HepG2 (cell line): ENCODE measurements around the gene DPH1. TPM values are rescaled to one million over a fixed set of nuclear protein-coding genes. Genes with fewer than 3 reads are reported as not detected.

Experiments
- AGO1 ChIP-seq: fragments of 200-400 bp; formaldehyde crosslinking; IDR thresholded peaks from 2 replicates; pipeline ENCODE4 v1.6.1; 2017; ENCODE audit warnings: mild to moderate bottlenecking, low read depth, low read length, moderate library complexity; ENCODE audit not compliant: poor library complexity, severe bottlenecking
- CHD4 ChIP-seq: fragments of 200-600 bp; sonication (generic); IDR thresholded peaks from 2 replicates; pipeline ENCODE4 v1.7.0; 2017; ENCODE audit warnings: mild to moderate bottlenecking, low read length, borderline replicate concordance
- E2F2 ChIP-seq: sonication (generic); formaldehyde crosslinking; IDR thresholded peaks from 2 replicates; pipeline ENCODE4 v1.4.0; 2020; ENCODE audit warnings: missing genetic modification reagents, borderline replicate concordance
- ETS1 ChIP-seq: sonication (generic); formaldehyde crosslinking; IDR thresholded peaks from 2 replicates; pipeline ENCODE4 v1.4.0; 2020; ENCODE audit warnings: missing genetic modification reagents
- HOXA3 ChIP-seq: sonication (generic); formaldehyde crosslinking; IDR thresholded peaks from 2 replicates; pipeline ENCODE4 v1.5.0; 2020; ENCODE audit warnings: missing genetic modification reagents
- KLF9 ChIP-seq: IDR thresholded peaks from 2 replicates; pipeline ENCODE4 v1.6.1; 2016; ENCODE audit warnings: low read depth
- MBNL3 ChIP-seq: fragments of 250-450 bp; sonication (Bioruptor Pico); conservative IDR thresholded peaks from 2 replicates; pipeline ENCODE4 v1.8.0; 2022; ENCODE audit warnings: mild to moderate bottlenecking, inconsistent platforms
- MEF2D ChIP-seq: sonication (generic); formaldehyde crosslinking; IDR thresholded peaks from 2 replicates; pipeline ENCODE4 v1.5.1; 2020; ENCODE audit warnings: mild to moderate bottlenecking, missing genetic modification reagents
- NR2F2 ChIP-seq: IDR thresholded peaks from 2 replicates; pipeline ENCODE4 v1.6.1; 2012; ENCODE audit warnings: low read depth, inconsistent platforms, borderline replicate concordance
- PHB2 ChIP-seq: fragments of 450-650 bp; IDR thresholded peaks from 2 replicates; pipeline ENCODE4 v1.6.1; 2018; ENCODE audit not compliant: partially characterized antibody
- PTBP1 ChIP-seq: fragments of 200-400 bp; formaldehyde crosslinking; IDR thresholded peaks from 2 replicates; pipeline ENCODE4 v1.6.1; 2018; ENCODE audit warnings: low read length, low read depth; ENCODE audit not compliant: poor library complexity, severe bottlenecking
- TBP ChIP-seq: sonication (generic); formaldehyde crosslinking; IDR thresholded peaks from 2 replicates; pipeline ENCODE4 v1.5.0; 2020; ENCODE audit warnings: missing genetic modification reagents
- ZFAT ChIP-seq: sonication (generic); formaldehyde crosslinking; conservative IDR thresholded peaks from 2 replicates; pipeline ENCODE4 v1.8.1; 2023; ENCODE audit warnings: missing genetic modification reagents, inconsistent platforms
- ZFP91 ChIP-seq: sonication (generic); formaldehyde crosslinking; IDR thresholded peaks from 2 replicates; pipeline ENCODE4 v1.9.0; 2022; ENCODE audit warnings: missing genetic modification reagents, mild to moderate bottlenecking, borderline replicate concordance
- ZNF124 ChIP-seq: sonication (generic); formaldehyde crosslinking; IDR thresholded peaks from 2 replicates; pipeline ENCODE4 v1.4.0; 2020; ENCODE audit warnings: missing genetic modification reagents
- ZNF17 ChIP-seq: sonication (generic); formaldehyde crosslinking; IDR thresholded peaks from 2 replicates; pipeline ENCODE4 v1.5.0; 2020; ENCODE audit warnings: mild to moderate bottlenecking, missing genetic modification reagents
- ZNF530 ChIP-seq: sonication (generic); formaldehyde crosslinking; IDR thresholded peaks from 2 replicates; pipeline ENCODE4 v1.5.0; 2020; ENCODE audit warnings: low read depth, mild to moderate bottlenecking, missing genetic modification reagents
- ZNF577 ChIP-seq: sonication (generic); formaldehyde crosslinking; IDR thresholded peaks from 2 replicates; pipeline ENCODE4 v1.4.0; 2020; ENCODE audit warnings: mild to moderate bottlenecking, low read depth, missing genetic modification reagents, borderline replicate concordance
- ZNF629 ChIP-seq: sonication (generic); formaldehyde crosslinking; conservative IDR thresholded peaks from 2 replicates; pipeline ENCODE4 v1.5.0; 2020; ENCODE audit warnings: missing genetic modification reagents
- ZSCAN21 ChIP-seq: sonication (generic); formaldehyde crosslinking; IDR thresholded peaks from 2 replicates; pipeline ENCODE4 v1.8.0; 2022; ENCODE audit warnings: mild to moderate bottlenecking, missing genetic modification reagents, moderate library complexity, borderline replicate concordance
- polyA plus RNA-seq, 8 experiments: library from polyadenylated mRNA; depleted of rRNA in 3 of 8; stranded (reverse) in 7 of 8; unstranded in 1 of 8; fragments of >200 nt; fragmentation: Illumina TruSeq in 4 of 8; extraction: Trizol in 4 of 8; gene quantifications; 2 replicates each; pipeline versions ENCODE4 v1.2.1 to v1.2.3, GENCODE V29; 2011 to 2016; ENCODE audit warnings: low read depth in 4 of 8, missing spikeins in 1 of 8, mixed read lengths in 1 of 8; ENCODE audit not compliant: insufficient read depth in 1 of 8
- total RNA-seq, 5 experiments: library from RNA; depleted of rRNA; stranded (reverse); fragments of >200 nt; fragmentation: Illumina TruSeq; extraction: Trizol; gene quantifications; 2 replicates each; pipeline ENCODE4 v1.2.3, GENCODE V29; 2016; ENCODE audit warnings: low read depth in 1 of 5
- TF ChIP-seq, protein P1 (sequence below): sonication (generic); formaldehyde crosslinking; IDR thresholded peaks from 2 replicates; pipeline ENCODE4 v1.8.0; 2022; ENCODE audit warnings: missing genetic modification reagents, mild to moderate bottlenecking, moderate library complexity, borderline replicate concordance
- TF ChIP-seq, protein P2 (sequence below), 2 experiments: sonication (generic) in 1 of 2; formaldehyde crosslinking in 1 of 2; IDR thresholded peaks; 2 replicates each; pipeline versions ENCODE4 v1.5.1 to v1.6.1; 2011 to 2020; ENCODE audit warnings: borderline replicate concordance in 1 of 2, low read depth in 1 of 2, low read length in 1 of 2, mild to moderate bottlenecking in 1 of 2, missing genetic modification reagents in 1 of 2, moderate library complexity in 1 of 2

DPH1 gene
- total and polyA plus RNA-seq, 2 of the 13 experiments (the other 11 are each of a cell fraction or from before 2014, with no cell fraction given) = 25.3 to 42.8 TPM

DNA sequence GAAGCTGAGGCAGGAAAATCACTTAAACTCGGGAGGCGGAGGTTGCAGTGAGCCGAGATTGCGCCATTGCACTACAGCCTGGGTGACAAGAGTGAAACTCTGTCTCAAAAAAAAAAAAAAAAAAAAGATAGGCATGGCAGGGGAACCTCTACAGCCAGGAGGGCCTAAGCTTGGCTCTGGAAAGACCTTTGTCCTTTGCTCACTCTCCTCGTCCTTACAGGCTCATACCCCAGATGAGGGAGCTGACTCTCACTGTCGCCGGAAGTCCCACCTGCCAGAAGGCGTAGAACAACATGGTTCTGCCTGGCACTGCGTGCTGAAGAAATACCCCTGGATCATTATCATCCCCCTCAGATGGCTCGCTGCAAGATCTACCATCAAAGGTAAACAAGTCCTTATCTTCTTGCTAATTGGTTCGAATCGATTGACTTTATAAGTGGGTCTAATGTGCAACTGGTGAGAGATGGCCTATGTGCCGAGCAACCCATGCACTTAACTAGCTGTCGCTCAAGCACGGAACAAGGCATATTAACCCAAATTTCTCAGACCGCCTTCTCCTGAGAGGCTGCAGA is 34.5 kb upstream of the DPH1 start (continued):
- 0 out of 2 replicates have a peak, but pooled peaks have one; percentile 6 for TF ChIP-seq ZNF629 (CRISPR knock-in tag)
- no peak for TF ChIP-seq ETS1 (CRISPR knock-in tag)
- no peak for TF ChIP-seq PHB2
- no peak for TF ChIP-seq ZNF17 (CRISPR knock-in tag)
- no peak for TF ChIP-seq ZFP91 (CRISPR knock-in tag)
- no peak for TF ChIP-seq PTBP1
- no peak for TF ChIP-seq TBP
- no peak for TF ChIP-seq ZFAT (CRISPR knock-in tag)
- TF ChIP-seq, protein P1, sequence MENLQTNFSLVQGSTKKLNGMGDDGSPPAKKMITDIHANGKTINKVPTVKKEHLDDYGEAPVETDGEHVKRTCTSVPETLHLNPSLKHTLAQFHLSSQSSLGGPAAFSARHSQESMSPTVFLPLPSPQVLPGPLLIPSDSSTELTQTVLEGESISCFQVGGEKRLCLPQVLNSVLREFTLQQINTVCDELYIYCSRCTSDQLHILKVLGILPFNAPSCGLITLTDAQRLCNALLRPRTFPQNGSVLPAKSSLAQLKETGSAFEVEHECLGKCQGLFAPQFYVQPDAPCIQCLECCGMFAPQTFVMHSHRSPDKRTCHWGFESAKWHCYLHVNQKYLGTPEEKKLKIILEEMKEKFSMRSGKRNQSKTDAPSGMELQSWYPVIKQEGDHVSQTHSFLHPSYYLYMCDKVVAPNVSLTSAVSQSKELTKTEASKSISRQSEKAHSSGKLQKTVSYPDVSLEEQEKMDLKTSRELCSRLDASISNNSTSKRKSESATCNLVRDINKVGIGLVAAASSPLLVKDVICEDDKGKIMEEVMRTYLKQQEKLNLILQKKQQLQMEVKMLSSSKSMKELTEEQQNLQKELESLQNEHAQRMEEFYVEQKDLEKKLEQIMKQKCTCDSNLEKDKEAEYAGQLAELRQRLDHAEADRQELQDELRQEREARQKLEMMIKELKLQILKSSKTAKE (CRISPR knock-in tag) = no peak
- no peak for TF ChIP-seq E2F2 (CRISPR knock-in tag)
- TF ChIP-seq, protein P2, sequence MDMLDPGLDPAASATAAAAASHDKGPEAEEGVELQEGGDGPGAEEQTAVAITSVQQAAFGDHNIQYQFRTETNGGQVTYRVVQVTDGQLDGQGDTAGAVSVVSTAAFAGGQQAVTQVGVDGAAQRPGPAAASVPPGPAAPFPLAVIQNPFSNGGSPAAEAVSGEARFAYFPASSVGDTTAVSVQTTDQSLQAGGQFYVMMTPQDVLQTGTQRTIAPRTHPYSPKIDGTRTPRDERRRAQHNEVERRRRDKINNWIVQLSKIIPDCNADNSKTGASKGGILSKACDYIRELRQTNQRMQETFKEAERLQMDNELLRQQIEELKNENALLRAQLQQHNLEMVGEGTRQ (IDR thresholded peaks at IDR 0.05; ENCODE audit: low read depth, low read length) = no peak
- TF ChIP-seq, protein P2 (CRISPR knock-in tag; IDR thresholded peaks at IDR 0.05; ENCODE audit: borderline replicate concordance) = no peak
- TF ChIP-seq ZNF577 (CRISPR knock-in tag) = no peak
- no peak for TF ChIP-seq MEF2D (CRISPR knock-in tag)
- no peak for TF ChIP-seq ZNF530 (CRISPR knock-in tag)
- TF ChIP-seq AGO1 = no peak
- TF ChIP-seq KLF9 (CRISPR knock-in tag) = no peak
- no peak for TF ChIP-seq ZNF124 (CRISPR knock-in tag)
- TF ChIP-seq HOXA3 (CRISPR knock-in tag) = peak; percentile 30; the same call in 1 of the 2 replicates
- no peak for TF ChIP-seq CHD4
- TF ChIP-seq ZSCAN21 = no peak
- no peak for TF ChIP-seq MBNL3 (CRISPR knock-in tag)
- 0 out of 2 replicates have a peak, but pooled peaks have one; percentile 12 for TF ChIP-seq NR2F2
